Heart left ventricle (tissue), 16 donors: ENCODE results near the gene SPOCK1. TPM values are rescaled to one million over a fixed set of nuclear protein-coding genes. Genes with fewer than 3 reads are reported as not detected.

Experiments
- ATAC-seq, 4 donors: fragments of 200-7000 bp; cut with Tn5 transposase; one replicate each; pipeline ENCODE4 v1.9.1; 2020 to 2022; ENCODE audit warnings: moderate library complexity in 4 of 4, mild to moderate bottlenecking in 3 of 4, moderate number of reproducible peaks in 1 of 4
- DNase-seq, 5 donors: peaks; one replicate each; pipeline ENCODE4 v3.0.0-alpha.2; 2020
- H3K27ac ChIP-seq, 12 donors: fragments of 200-600 bp; sonication (generic) in 4 of 12; one replicate each; pipeline versions ENCODE4 v1.5.0 to v1.8.0; 2016 to 2022; ENCODE audit warnings: mild to moderate bottlenecking in 2 of 12
- H3K27me3 ChIP-seq, 9 donors: fragments of 200-600 bp; sonication (generic) in 2 of 9; one replicate each; pipeline versions ENCODE4 v1.5.1 to v1.8.0; 2016 to 2022; ENCODE audit warnings: mild to moderate bottlenecking in 3 of 9
- H3K36me3 ChIP-seq, 9 donors: fragments of 200-600 bp; sonication (generic) in 2 of 9; one replicate each; pipeline versions ENCODE4 v1.5.0 to v1.8.0; 2018 to 2022; ENCODE audit warnings: mild to moderate bottlenecking in 2 of 9
- H3K4me1 ChIP-seq, 12 donors: fragments of 200-600 bp; sonication (generic) in 4 of 12; one replicate each; pipeline versions ENCODE4 v1.5.0 to v1.8.0; 2016 to 2022; ENCODE audit warnings: mild to moderate bottlenecking in 3 of 12
- H3K4me3 ChIP-seq, 12 donors: fragments of 200-600 bp; sonication (generic) in 4 of 12; one replicate each; pipeline versions ENCODE4 v1.5.0 to v1.8.0; 2017 to 2022; ENCODE audit warnings: mild to moderate bottlenecking in 9 of 12, moderate library complexity in 4 of 12
- H3K9me3 ChIP-seq, 12 donors: fragments of 200-600 bp; sonication (generic) in 4 of 12; one replicate each; pipeline versions ENCODE4 v1.5.0 to v1.8.0; 2016 to 2022; ENCODE audit warnings: mild to moderate bottlenecking in 1 of 12
- POLR2A ChIP-seq, 2 donors: fragments of 450-650 bp; IDR thresholded peaks; one replicate each; pipeline ENCODE4 v1.6.1; 2017; ENCODE audit warnings: antibody characterized with exemption in 2 of 2, mild to moderate bottlenecking in 2 of 2, moderate library complexity in 2 of 2
- WGBS, 4 donors: extraction: QIAGEN DNeasy Blood & Tissue Kit in 2 of 4; methylation state at CpG; one replicate each; pipeline versions ENCODE4 v1.1.5 to v1.1.7; 2013 to 2018; 5-methylcytosine and 5-hydroxymethylcytosine counted together
- intact Hi-C, 10 donors: fragments of 100-400 bp; cut with DNase I; formaldehyde crosslinking; loops; one replicate each; pipeline versions ENCODE4 v1.11.1 to v1.14.2; 2022
- polyA plus RNA-seq, 2 donors: library from polyadenylated mRNA; stranded (reverse); fragments of 200-250 nt; gene quantifications; one replicate each; pipeline ENCODE4 v1.2.3, GENCODE V29; 2013
- total RNA-seq, 9 donors: library from RNA; depleted of rRNA in 2 of 9; stranded (reverse); fragments of >200 nt in 2 of 9; fragmentation: NEBNext Ultra II Directional in 3 of 9; extraction: Animal tissue kit (Norgen Biotek cat#: 25700) in 3 of 9; gene quantifications; one replicate each; pipeline versions ENCODE4 v1.1.0 to v1.2.4, GENCODE V29; 2016 to 2023
- TF ChIP-seq, protein P1 (sequence below), 12 donors: fragments of 200-600 bp; sonication (generic) in 4 of 12; IDR thresholded peaks; one replicate each; pipeline versions ENCODE4 v1.5.0 to v1.8.0; 2018 to 2022; ENCODE audit warnings: antibody characterized with exemption in 12 of 12, mild to moderate bottlenecking in 5 of 12
- donor health status: ischemic (EF 13 %, LVEDD 7.1; RV severe dilation, severe dysfunction).
- donor health status: healthy with polysubstance abuse.
- donor health status: DM: no; HTN: yes; CAD: no.
- donor health status: DM: no; HTN: no; CAD: no.
- donor health status: ischemic (EF 25% LVEDD 6.9; RV normal size, moderate dysfunction).
- donor health status: ischemic (EF 25% LVEDD 5.7; RV mildly dilated, moderate dysfunction).
- donor health status: healthy.
- donor health status: DM: yes; HTN: yes; CAD: no.
- donor health status: ischemic (EF 35%, LVEDD 5.7; RV mildly dilated, moderate dysfunction).
- donor health status: nonischemic (EF 11% LVEDD 7.7; RV severe dilation, severe dysfunction).
- donor health status: DM: yes; HTN: yes; CAD: no.
- donor health status: PGD.
- donor health status: ischemic (EF 29% LVEDD 5.4; RV normal size, mild dysfunction).
- donor health status: nonischemic (EF 23%, LVEDD 6.1; RV moderate dilation, normal function).

SPOCK1 gene
- total and polyA plus RNA-seq, 11 donors = 7.8 to 51.2 (median 19.9) TPM

DNA sequence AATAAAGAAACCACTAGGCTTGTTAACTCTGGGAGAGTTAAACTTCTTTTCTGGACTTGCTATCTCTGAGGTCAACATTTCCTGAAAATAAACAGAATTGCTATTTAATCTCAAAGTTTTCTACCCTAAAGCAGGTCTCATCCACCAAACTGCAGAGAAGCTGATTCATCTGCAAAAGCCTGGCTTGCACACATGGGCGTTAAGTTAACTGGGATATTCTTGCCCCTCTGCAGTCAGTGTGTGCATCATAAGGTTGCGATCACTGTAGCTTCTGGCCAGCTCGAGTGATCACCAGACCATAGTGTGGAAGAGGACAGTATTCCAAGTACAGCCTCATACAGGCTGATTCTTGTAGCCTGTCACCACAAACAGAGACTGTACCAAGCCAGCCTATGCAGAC is 99.2 kb downstream of the SPOCK1 start:
- intact Hi-C loops = no loop called here
- H3K36me3 ChIP-seq = no peaks in the 10 kb centered on the region
- TF ChIP-seq POLR2A (IDR thresholded peaks at IDR 0.05) = no peak
- peaks cover 0 to 3% (median 0%) of the 10 kb centered on the region in 9 donors for H3K27me3 ChIP-seq
- H3K27ac ChIP-seq = no peak overlapping the region
- H3K4me1 ChIP-seq = no peaks in the 10 kb centered on the region
- no peak for DNase-seq
- no peak overlapping the region for H3K4me3 ChIP-seq
- no peaks in the 10 kb centered on the region for H3K9me3 ChIP-seq
- no peak for ATAC-seq
- 65 to 85% (median 80%) methylated on average over 3 of the region's 3 CpGs for WGBS, 4 donors

- 72 to 84% (median 79%) methylated on average over 3 of the region's 3 CpGs for WGBS, 4 donors
- Histone ChIP-seq H3K4me1 (no peaks in the 10 kb centered on the region), H3K27ac (no peak overlapping the region), H3K4me3 (no peak overlapping the region), H3K9me3 (no peaks in the 10 kb centered on the region), H3K36me3 (no peaks in the 10 kb centered on the region), H3K27me3 (peaks cover 0 to 3% (median 0%) of the 10 kb centered on the region in 9 donors)
- no peak for TF ChIP-seq POLR2A (IDR thresholded peaks at IDR 0.05)
- TF ChIP-seq, protein P1, sequence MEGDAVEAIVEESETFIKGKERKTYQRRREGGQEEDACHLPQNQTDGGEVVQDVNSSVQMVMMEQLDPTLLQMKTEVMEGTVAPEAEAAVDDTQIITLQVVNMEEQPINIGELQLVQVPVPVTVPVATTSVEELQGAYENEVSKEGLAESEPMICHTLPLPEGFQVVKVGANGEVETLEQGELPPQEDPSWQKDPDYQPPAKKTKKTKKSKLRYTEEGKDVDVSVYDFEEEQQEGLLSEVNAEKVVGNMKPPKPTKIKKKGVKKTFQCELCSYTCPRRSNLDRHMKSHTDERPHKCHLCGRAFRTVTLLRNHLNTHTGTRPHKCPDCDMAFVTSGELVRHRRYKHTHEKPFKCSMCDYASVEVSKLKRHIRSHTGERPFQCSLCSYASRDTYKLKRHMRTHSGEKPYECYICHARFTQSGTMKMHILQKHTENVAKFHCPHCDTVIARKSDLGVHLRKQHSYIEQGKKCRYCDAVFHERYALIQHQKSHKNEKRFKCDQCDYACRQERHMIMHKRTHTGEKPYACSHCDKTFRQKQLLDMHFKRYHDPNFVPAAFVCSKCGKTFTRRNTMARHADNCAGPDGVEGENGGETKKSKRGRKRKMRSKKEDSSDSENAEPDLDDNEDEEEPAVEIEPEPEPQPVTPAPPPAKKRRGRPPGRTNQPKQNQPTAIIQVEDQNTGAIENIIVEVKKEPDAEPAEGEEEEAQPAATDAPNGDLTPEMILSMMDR (IDR thresholded peaks at IDR 0.05) = no peak
- intact Hi-C loops = no loop called here
- no peak for ATAC-seq
- no peak for DNase-seq
These were observed 100.4 kb downstream of the SPOCK1 start for GRCh38 chr5:137398751-137399150.

GRCh38 chr5:137398154-137398553 is 101.0 kb downstream of the SPOCK1 start:
- ATAC-seq (no peak), DNase-seq (no peak)
- H3K4me1 ChIP-seq = no peaks in the 10 kb centered on the region
- no peaks in the 10 kb centered on the region for H3K9me3 ChIP-seq
- no peak for TF ChIP-seq POLR2A (IDR thresholded peaks at IDR 0.05)
- TF ChIP-seq, protein P1 (IDR thresholded peaks at IDR 0.05) = no peak
- H3K27ac ChIP-seq = no peak overlapping the region
- intact Hi-C loops = no loop called here
- H3K4me3 ChIP-seq = no peak overlapping the region
- H3K36me3 ChIP-seq = no peaks in the 10 kb centered on the region
- 73 to 86% (median 83%) methylated on average over 2 of the region's 2 CpGs for WGBS, 4 donors
- peaks cover 0 to 3% (median 0%) of the 10 kb centered on the region in 9 donors for H3K27me3 ChIP-seq

DNA sequence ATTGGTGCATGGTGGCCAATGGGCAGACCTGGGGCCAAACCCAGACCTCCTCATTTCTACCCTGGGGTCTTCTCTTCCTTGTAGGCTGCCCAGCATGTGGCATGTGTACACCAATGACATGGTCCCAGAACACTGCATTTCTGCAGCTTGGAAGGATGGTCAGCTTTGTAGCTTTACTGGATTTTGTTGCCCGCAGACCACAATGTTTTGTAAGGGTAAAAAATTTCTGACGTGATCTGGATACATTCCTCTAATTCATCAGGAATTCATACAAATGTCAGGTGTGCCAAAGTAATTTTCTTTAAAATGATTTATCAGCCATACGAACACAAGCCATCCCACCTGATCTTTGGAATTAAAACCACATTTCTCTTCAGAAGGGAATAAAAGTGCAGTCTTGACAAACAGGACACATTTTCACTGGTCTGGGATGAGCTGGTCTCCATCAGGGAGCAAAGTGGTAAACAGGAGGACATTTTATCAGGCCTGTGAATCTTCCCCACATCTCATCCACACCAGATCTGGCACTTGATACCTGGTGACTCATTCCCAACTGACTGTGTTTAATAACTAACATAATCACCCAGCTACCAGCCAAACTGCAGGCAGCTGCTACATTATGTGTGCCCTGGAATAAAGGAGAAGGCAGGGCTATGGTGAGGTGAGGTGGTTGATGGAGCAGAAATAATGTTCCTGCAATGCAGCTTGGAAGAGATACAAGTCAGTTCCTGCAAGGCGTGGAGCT is 103.9 kb downstream of the SPOCK1 start:
- no peak overlapping the region for H3K4me3 ChIP-seq
- 86 to 90% (median 88%) methylated on average over 4 of the region's 4 CpGs for WGBS, 4 donors
- intact Hi-C loops = no loop called here
- H3K36me3 ChIP-seq = no peaks in the 10 kb centered on the region
- peak overlapping the region in 1 of 12 donors; percentile 20 for H3K27ac ChIP-seq
- H3K4me1 ChIP-seq = no peaks in the 10 kb centered on the region
- H3K9me3 ChIP-seq = no peaks in the 10 kb centered on the region
- ATAC-seq (no peak), DNase-seq (no peak)
- peaks cover 0 to 3% (median 0%) of the 10 kb centered on the region in 9 donors for H3K27me3 ChIP-seq
- TF ChIP-seq, protein P1 (IDR thresholded peaks at IDR 0.05) = no peak
- TF ChIP-seq POLR2A (IDR thresholded peaks at IDR 0.05) = no peak
